GM19395 (cell line): ENCODE results near the gene ZNF837.

Experiments used
- ATAC-seq: cut with Tn5 transposase; IDR thresholded peaks from one replicate; pipeline ENCODE4 v1.9.1; 2021; ENCODE audit warnings: mild to moderate bottlenecking, moderate library complexity; ENCODE audit not compliant: unreplicated experiment

Gene ZNF837

GRCh38 chr19:58372311-58373133 lies 8.3 kb downstream of the ZNF837 start:
- ATAC-seq, result no peak

- ATAC-seq, result no peak
These were observed 12.1 kb downstream of the ZNF837 start for GRCh38 chr19:58368561-58369360.

- no peak for ATAC-seq
These were observed 13.0 kb downstream of the ZNF837 start for GRCh38 chr19:58367698-58368454.

GRCh38 chr19:58366585-58367430 lies 14.0 kb downstream of the ZNF837 start:
- no peak for ATAC-seq

- ATAC-seq, result no peak
These were observed 16.7 kb downstream of the ZNF837 start for GRCh38 chr19:58364146-58364545.

GRCh38 chr19:58362272-58362994 lies 18.4 kb downstream of the ZNF837 start, which contains the start of gene ZNF497:
Gene ZNF497, minus strand, starts transcription at chr19:58362751. Its CDS starts 5,116 bp downstream, at chr19:58357635.
- peak; percentile 89 for ATAC-seq

- ATAC-seq, result peak; percentile 21
These were observed 18.9 kb downstream of the ZNF837 start for GRCh38 chr19:58361900-58362271.

- ATAC-seq, result no peak
These were observed 23.2 kb downstream of the ZNF837 start for GRCh38 chr19:58357481-58358145.

GRCh38 chr19:58356766-58357480 lies 23.9 kb downstream of the ZNF837 start:
- no peak for ATAC-seq

- ATAC-seq, result no peak
These were observed 24.7 kb downstream of the ZNF837 start for GRCh38 chr19:58355908-58356765.

- ATAC-seq, result no peak
These were observed 25.5 kb downstream of the ZNF837 start for GRCh38 chr19:58355215-58355796.

GRCh38 chr19:58354478-58355030 lies 26.3 kb downstream of the ZNF837 start:
- ATAC-seq, result no peak

GRCh38 chr19:58353717-58354477 lies 26.9 kb downstream of the ZNF837 start:
- ATAC-seq, result no peak

- no peak for ATAC-seq
These were observed 27.8 kb downstream of the ZNF837 start, which contains the start of gene A1BG for GRCh38 chr19:58352760-58353671. Gene A1BG, minus strand, starts transcription at chr19:58353492. Its CDS starts 55 bp downstream, at chr19:58353437.
